Left hindlimb (tissue), 1 donor: ENCODE results near the gene ACYP2.
"Not testable (repeated sequence)": the region's sequence is repeated elsewhere in the genome, so short reads cannot be mapped to it uniquely, and the experiment has no call there.

Experiments used
- DNase-seq: peaks from one replicate; pipeline ENCODE4 v3.0.0-alpha.2; 2018

Gene ACYP2

GRCh38 chr2:54115284-54116137, at the start of gene ACYP2:
Gene ACYP2, plus strand, starts transcription at chr2:54115615.
- peak; percentile 98 for DNase-seq

GRCh38 chr2:54065891-54066290, 49.5 kb upstream of the ACYP2 start:
- no peak for DNase-seq

GRCh38 chr2:54067851-54068375, 47.5 kb upstream of the ACYP2 start:
- DNase-seq, result no peak

GRCh38 chr2:54072483-54072882, 42.9 kb upstream of the ACYP2 start:
- DNase-seq, result not testable (repeated sequence)

- DNase-seq, result no peak
Measured at GRCh38 chr2:54073796-54074195, 41.6 kb upstream of the ACYP2 start.

GRCh38 chr2:54074606-54075341, 40.6 kb upstream of the ACYP2 start:
- no peak for DNase-seq

- no peak for DNase-seq
Measured at GRCh38 chr2:54076586-54076985, 38.8 kb upstream of the ACYP2 start.

- DNase-seq, result no peak
Measured at GRCh38 chr2:54077088-54077900, 38.1 kb upstream of the ACYP2 start.

- DNase-seq, result no peak
Measured at GRCh38 chr2:54079331-54079730, 36.1 kb upstream of the ACYP2 start.

- DNase-seq, result no peak
Measured at GRCh38 chr2:54081574-54081973, 33.8 kb upstream of the ACYP2 start.

GRCh38 chr2:54083021-54083420, 32.4 kb upstream of the ACYP2 start:
- no peak for DNase-seq

- DNase-seq, result no peak
Measured at GRCh38 chr2:54083445-54083844, 32.0 kb upstream of the ACYP2 start.

- no peak for DNase-seq
Measured at GRCh38 chr2:54084600-54084999, 30.8 kb upstream of the ACYP2 start.

GRCh38 chr2:54085069-54085468, 30.3 kb upstream of the ACYP2 start:
- DNase-seq, result no peak

GRCh38 chr2:54086157-54086556, 29.3 kb upstream of the ACYP2 start:
- DNase-seq, result no peak

- no peak for DNase-seq
Measured at GRCh38 chr2:54088191-54088634, 27.2 kb upstream of the ACYP2 start.

- DNase-seq, result no peak
Measured at GRCh38 chr2:54088719-54089118, 26.7 kb upstream of the ACYP2 start.

- DNase-seq, result no peak
Measured at GRCh38 chr2:54090521-54091117, 24.8 kb upstream of the ACYP2 start.

GRCh38 chr2:54092940-54093339, 22.5 kb upstream of the ACYP2 start:
- no peak for DNase-seq

- DNase-seq, result not testable (repeated sequence)
Measured at GRCh38 chr2:54095406-54095805, 20.0 kb upstream of the ACYP2 start.

- not testable (repeated sequence) for DNase-seq
Measured at GRCh38 chr2:54096141-54096540, 19.3 kb upstream of the ACYP2 start.

GRCh38 chr2:54097124-54097523, 18.3 kb upstream of the ACYP2 start:
- no peak for DNase-seq

- DNase-seq, result no peak
Measured at GRCh38 chr2:54099370-54099769, 16.0 kb upstream of the ACYP2 start.
